ENCODE data around the gene MAP1LC3C.

Gene MAP1LC3C
- 0 to 0.21 (median 0) reads per million in 9 experiments for total RNA-seq

DNA sequence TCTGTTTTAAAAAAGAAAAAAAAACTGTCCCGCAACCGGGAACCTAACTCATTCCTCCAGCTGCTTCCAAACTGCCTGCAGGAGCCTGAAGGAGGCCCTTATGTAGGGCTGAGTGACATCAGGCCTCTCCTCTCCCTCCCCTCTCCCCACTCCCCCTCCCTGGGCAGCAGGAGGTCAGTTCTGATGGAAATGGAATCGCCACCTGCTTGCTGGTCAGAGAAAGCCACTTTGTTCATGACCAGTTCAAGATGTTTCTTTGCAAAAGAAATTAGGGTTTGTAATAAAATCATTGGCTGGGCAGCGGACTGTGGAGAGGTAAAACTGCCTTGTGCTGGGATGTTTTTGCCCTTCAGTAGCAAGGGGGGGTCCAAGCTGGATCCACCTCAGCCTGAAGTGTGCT lies at the start of gene MAP1LC3C:
MAP1LC3C (minus strand) TSS at position 73 of the 400 bp plus-strand sequence. CDS start 90 bp downstream, outside the sequence.
- no peak within 1 kb of the TSS for H3K27ac Mint-ChIP-seq
- ATAC-seq (replicated peaks) (no peak), DNase-seq (no peak)
- no peaks in the 10 kb centered on the region for H3K9me3 Mint-ChIP-seq
- H3K27me3 Mint-ChIP-seq = peaks cover 6 to 21% of the 10 kb centered on the region in 2 donors
- peaks cover 3 to 5% of the 10 kb centered on the region in 2 donors for H3K4me1 Mint-ChIP-seq (ENCODE audit: low read depth in 2 of 2)
- H3K4me3 Mint-ChIP-seq = peak within 1 kb of the TSS; percentile 5 to 48
- no peaks in the 10 kb centered on the region for H3K36me3 Mint-ChIP-seq (ENCODE audit: insufficient read depth)

DNA sequence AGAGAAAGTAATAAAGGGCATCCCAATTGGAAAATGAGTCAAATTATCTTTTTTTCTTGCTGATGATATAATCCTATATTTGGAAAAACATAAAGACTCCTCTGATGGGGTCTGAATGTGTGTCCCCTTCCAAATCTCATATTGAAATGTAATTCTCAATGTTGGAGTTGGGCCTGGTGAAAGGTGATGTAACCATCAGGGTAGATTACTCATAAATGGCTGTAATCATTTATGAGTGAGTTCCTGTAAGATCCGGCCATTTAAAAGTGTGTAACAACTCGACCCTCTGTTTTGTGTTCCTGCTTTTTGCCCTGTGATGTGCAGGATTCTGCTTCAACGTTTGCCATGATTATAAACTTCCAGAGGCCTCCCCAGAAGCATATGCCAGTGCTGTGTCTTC lies 44.3 kb upstream of the MAP1LC3C start:
- Mint-ChIP-seq H3K9me3 (no peaks in the 10 kb centered on the region), H3K36me3 (ENCODE audit: insufficient read depth) (no peaks in the 10 kb centered on the region), H3K4me1 (ENCODE audit: low read depth in 2 of 2) (no peaks in the 10 kb centered on the region), H3K27ac (no peak overlapping the region), H3K27me3 (peaks cover 0 to 9% of the 10 kb centered on the region in 2 donors), H3K4me3 (no peak overlapping the region)
- ATAC-seq (replicated peaks) (no peak), DNase-seq (no peak)

DNA sequence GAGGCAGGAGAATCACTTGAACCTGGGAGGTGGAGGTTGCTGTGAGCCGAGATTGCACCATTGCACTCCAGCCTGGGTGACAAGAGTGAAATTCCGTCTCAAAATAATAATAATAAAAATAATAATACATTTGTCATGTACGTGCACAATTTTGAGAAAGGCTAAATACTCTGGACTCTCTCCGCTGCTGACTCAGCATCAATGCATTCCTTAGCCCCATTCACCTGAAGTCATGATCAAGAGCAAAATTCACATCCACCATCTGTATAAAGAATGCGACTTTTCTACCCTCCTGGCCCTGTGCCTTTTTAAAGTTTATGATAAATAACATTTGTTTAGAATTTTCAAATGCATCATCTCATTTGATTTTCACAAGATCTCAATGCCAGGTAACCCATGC lies 35.5 kb upstream of the MAP1LC3C start:
- DNase-seq = no peak
- Mint-ChIP-seq H3K4me1 (ENCODE audit: low read depth in 2 of 2) (no peaks in the 10 kb centered on the region), H3K27ac (no peak overlapping the region), H3K4me3 (no peak overlapping the region), H3K36me3 (ENCODE audit: insufficient read depth) (no peaks in the 10 kb centered on the region), H3K27me3 (peaks cover 0 to 17% of the 10 kb centered on the region in 2 donors), H3K9me3 (no peaks in the 10 kb centered on the region)
- ATAC-seq (replicated peaks) = no peak

DNA sequence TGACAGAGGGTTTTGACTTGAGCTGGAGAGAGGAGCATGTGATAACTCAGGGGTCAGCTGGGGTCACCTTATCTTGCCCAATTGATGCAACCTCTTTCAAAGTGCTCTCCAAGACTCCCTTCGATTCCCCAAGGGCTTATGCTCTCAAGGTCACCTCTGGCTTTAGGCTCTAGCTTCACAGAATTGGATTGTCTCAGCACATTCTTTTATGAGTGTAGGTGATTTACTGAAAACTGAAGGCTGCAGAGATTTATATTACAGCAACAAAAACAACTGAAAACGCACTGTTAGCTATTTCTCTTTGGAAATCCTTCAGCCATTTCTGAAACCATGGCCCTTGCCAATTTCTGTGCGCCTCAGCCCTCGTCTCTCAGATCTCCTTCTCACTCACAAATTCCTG lies 34.5 kb upstream of the MAP1LC3C start:
- Mint-ChIP-seq H3K36me3 (ENCODE audit: insufficient read depth) (no peaks in the 10 kb centered on the region), H3K27ac (no peak overlapping the region), H3K4me1 (ENCODE audit: low read depth in 2 of 2) (no peaks in the 10 kb centered on the region), H3K4me3 (no peak overlapping the region), H3K9me3 (no peaks in the 10 kb centered on the region), H3K27me3 (peaks cover 0 to 10% of the 10 kb centered on the region in 2 donors)
- ATAC-seq (replicated peaks) (no peak), DNase-seq (no peak)

DNA sequence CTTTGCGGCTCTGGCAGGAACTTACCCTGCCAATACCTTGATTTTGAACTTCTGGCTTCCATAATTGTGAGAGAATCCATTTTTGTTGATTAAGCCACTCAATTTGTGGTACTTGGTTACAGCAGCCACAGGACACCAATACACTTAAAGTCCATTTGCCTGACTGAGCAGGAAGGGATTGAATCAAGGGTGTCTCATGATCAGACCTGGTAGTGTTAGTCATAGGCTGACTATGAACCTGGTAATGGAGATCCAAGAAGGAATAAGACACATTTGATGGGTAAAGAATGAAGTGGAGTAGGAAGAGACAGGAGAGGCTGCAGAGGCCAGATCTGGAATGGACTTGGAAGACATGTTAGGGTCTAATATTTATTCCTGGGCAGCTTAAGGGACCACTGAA lies 31.2 kb upstream of the MAP1LC3C start:
- no peak for ATAC-seq (replicated peaks)
- Mint-ChIP-seq H3K27me3 (peaks cover 0 to 8% of the 10 kb centered on the region in 2 donors), H3K4me1 (ENCODE audit: low read depth in 2 of 2) (no peaks in the 10 kb centered on the region), H3K4me3 (no peak overlapping the region), H3K9me3 (no peaks in the 10 kb centered on the region), H3K36me3 (ENCODE audit: insufficient read depth) (no peaks in the 10 kb centered on the region), H3K27ac (no peak overlapping the region)
- DNase-seq = no peak

DNA sequence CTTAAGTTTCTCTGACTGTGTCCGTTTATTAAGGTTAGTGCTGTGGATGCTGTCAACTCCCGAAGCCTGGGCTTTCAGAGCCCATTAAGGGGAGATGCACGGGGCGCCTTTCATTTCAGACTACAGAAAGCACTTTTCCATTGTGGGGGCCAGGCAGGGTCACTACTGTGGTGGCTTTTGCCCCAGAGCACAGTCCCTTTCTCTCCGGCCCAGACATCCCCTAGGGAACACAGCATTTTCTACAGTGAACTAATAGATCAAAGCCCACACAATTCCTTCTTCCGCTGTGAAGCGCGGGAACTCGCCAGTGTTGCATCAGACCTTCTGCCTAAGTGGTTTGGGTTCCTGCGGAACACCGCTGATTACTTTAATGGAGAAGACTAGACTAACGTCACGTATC lies 26.8 kb upstream of the MAP1LC3C start:
- no peak for ATAC-seq (replicated peaks)
- no peak overlapping the region for H3K27ac Mint-ChIP-seq
- H3K9me3 Mint-ChIP-seq = no peaks in the 10 kb centered on the region
- no peak for DNase-seq
- no peaks in the 10 kb centered on the region for H3K36me3 Mint-ChIP-seq (ENCODE audit: insufficient read depth)
- no peak overlapping the region for H3K4me3 Mint-ChIP-seq
- H3K4me1 Mint-ChIP-seq (ENCODE audit: low read depth in 2 of 2) = no peaks in the 10 kb centered on the region
- peaks cover 0 to 8% of the 10 kb centered on the region in 2 donors for H3K27me3 Mint-ChIP-seq

DNA sequence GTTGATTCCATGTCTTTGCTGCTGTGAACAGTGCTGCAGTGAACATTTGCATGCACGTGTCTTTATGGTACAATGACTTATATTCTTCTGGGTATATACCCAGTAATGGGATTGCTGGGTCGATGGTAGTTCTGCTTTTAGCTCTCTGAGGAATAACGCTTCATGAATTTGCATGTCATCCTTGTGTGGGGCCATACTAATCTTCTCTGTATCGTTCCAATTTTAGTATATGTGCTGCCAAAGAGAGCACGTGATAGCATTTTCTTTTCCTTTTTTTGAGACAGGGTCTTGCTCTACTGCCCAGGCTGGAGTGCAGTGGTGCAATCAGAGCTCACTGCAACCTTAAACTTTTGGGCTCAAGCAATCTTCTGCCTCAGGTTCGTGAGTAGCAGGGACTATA lies 24.9 kb upstream of the MAP1LC3C start:
- DNase-seq (no peak), ATAC-seq (replicated peaks) (no peak)
- H3K4me1 Mint-ChIP-seq (ENCODE audit: low read depth in 2 of 2) = no peaks in the 10 kb centered on the region
- no peak overlapping the region for H3K4me3 Mint-ChIP-seq
- no peak overlapping the region for H3K27ac Mint-ChIP-seq
- H3K36me3 Mint-ChIP-seq (ENCODE audit: insufficient read depth) = no peaks in the 10 kb centered on the region
- no peaks in the 10 kb centered on the region for H3K27me3 Mint-ChIP-seq
- H3K9me3 Mint-ChIP-seq = no peaks in the 10 kb centered on the region

DNA sequence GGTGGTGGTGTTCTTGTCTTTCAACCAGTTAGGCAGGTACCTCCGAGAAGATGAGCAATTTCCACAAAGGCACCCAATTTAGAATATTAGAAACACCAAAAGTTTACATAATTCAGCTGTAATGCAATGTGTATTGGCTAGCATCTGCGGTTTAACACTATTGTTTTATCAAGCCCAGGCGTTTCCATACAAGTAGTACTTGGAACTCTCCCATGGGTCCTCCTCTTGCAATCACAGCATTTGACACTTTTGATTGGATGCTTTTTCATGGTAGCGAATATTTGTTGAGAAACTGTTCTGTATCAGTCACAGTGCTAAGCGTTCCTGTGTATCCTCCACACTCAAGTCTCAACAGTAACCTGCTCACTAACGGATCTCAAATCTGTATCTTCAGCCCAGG lies 20.1 kb upstream of the MAP1LC3C start:
- Mint-ChIP-seq H3K27me3 (peaks cover 0 to 8% of the 10 kb centered on the region in 2 donors), H3K4me3 (no peak overlapping the region)

DNA sequence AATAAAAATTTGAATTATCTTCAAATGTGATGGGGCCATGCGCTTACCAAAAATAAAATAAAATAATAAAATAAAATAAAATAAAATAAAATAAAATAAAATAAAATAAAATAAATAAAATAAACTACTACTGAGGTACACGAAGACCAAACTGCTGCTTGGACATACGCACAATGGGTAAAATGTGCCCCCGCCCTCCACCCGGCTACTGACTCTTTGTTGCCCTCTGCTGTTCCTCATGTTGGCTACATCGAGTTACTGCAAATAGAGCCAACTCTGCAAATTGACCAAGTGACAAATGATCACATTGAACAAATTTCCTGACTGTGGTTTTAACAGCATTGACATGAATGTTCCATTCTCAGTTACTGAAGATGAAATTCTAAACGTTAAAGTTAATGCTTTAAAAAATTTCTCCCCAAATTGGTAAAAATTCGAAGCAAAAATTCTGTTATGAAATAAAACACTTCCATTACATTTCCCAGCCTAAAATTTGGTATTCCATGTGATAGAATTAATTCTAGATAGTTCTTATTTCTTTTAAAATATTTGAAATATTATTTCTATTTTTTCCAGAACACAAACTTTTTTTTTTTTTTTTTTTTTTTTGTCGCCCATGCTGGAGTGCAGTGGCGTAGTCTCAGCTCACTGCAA lies 18.8 kb upstream of the MAP1LC3C start:
- peak; percentile 33 for ATAC-seq (replicated peaks)
- no peak overlapping the region for H3K4me3 Mint-ChIP-seq
- no peaks in the 10 kb centered on the region for H3K4me1 Mint-ChIP-seq (ENCODE audit: low read depth in 2 of 2)
- peaks cover 0 to 8% of the 10 kb centered on the region in 2 donors for H3K27me3 Mint-ChIP-seq
- no peaks in the 10 kb centered on the region for H3K36me3 Mint-ChIP-seq (ENCODE audit: insufficient read depth)
- no peaks in the 10 kb centered on the region for H3K9me3 Mint-ChIP-seq
- H3K27ac Mint-ChIP-seq = no peak overlapping the region
- peak; percentile 4 to 10 (median 10) for DNase-seq

More for the DNA sequence above, 20.1 kb upstream of the MAP1LC3C start:
- H3K27ac Mint-ChIP-seq = no peak overlapping the region
- no peaks in the 10 kb centered on the region for H3K9me3 Mint-ChIP-seq
- H3K4me1 Mint-ChIP-seq (ENCODE audit: low read depth in 2 of 2) = no peaks in the 10 kb centered on the region
- ATAC-seq (replicated peaks) = no peak
- DNase-seq = no peak
- H3K36me3 Mint-ChIP-seq (ENCODE audit: insufficient read depth) = no peaks in the 10 kb centered on the region

DNA sequence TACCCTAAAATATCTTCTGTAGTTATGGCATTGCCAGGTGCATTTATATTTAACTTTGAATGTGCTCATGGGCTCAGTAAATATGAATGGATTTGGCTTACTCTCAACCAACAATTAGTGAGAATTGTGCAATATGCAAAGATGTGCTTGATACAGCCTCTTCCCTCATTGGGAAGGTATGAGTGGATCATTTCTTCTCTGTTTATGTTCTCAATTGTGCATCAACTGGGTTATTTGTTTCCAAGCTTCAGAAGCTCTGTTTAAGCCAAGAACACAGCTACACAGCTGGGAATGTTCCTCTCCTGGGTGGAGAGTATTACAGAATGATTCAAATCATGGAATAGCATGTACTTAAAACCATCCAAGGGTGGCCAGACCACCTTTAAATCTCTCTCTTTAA lies 17.6 kb upstream of the MAP1LC3C start:
- H3K36me3 Mint-ChIP-seq (ENCODE audit: insufficient read depth) = no peaks in the 10 kb centered on the region
- peaks cover 0 to 16% of the 10 kb centered on the region in 2 donors for H3K27me3 Mint-ChIP-seq
- no peaks in the 10 kb centered on the region for H3K4me1 Mint-ChIP-seq (ENCODE audit: low read depth in 2 of 2)
- H3K9me3 Mint-ChIP-seq = no peaks in the 10 kb centered on the region
- DNase-seq (no peak), ATAC-seq (replicated peaks) (no peak)
- H3K4me3 Mint-ChIP-seq = no peak overlapping the region
- H3K27ac Mint-ChIP-seq = no peak overlapping the region

DNA sequence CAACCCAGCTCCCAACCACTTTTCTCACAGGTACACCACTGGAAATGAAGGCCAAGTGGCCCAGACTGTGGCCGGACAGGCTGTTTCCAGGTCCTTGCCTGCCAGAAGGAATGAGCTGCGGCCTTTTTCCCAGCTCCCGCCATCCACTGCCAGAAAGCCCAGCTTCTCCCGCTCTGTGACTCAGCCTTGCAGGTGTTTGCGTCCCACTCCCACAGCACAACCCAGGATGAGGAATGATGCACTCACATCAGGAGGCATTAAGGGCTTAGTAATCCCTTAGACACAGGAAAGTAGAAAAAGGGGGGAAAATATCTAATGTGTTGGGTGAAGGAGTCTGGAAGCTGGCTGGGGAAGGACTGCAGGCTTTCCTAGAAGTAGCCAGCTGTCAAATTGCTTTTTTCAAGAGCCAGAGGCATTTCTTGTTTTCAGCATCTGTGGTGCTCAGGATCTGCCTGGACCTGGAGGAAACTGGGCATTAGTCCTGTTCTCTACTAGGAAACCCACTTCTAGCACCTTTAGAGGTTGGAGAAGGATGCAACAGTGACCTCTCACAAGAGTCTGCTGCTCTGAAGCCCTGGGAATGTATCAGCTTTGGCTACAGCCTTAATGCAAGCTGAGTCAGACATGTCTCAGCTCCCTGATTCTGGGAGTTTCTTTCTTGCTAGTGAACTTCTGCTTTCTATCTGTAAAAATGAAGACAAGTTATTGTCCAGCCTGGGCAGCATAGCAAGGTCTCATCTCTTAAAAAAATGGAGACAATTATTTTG lies 13.2 kb upstream of the MAP1LC3C start:
- peaks cover 9 to 38% of the 10 kb centered on the region in 2 donors for H3K27me3 Mint-ChIP-seq
- H3K4me3 Mint-ChIP-seq = no peak overlapping the region
- H3K9me3 Mint-ChIP-seq = no peaks in the 10 kb centered on the region
- peaks cover 3% of the 10 kb centered on the region for H3K36me3 Mint-ChIP-seq (ENCODE audit: insufficient read depth)
- DNase-seq = no peak
- H3K27ac Mint-ChIP-seq = no peak overlapping the region
- H3K4me1 Mint-ChIP-seq (ENCODE audit: low read depth in 2 of 2) = no peaks in the 10 kb centered on the region
- no peak for ATAC-seq (replicated peaks)

DNA sequence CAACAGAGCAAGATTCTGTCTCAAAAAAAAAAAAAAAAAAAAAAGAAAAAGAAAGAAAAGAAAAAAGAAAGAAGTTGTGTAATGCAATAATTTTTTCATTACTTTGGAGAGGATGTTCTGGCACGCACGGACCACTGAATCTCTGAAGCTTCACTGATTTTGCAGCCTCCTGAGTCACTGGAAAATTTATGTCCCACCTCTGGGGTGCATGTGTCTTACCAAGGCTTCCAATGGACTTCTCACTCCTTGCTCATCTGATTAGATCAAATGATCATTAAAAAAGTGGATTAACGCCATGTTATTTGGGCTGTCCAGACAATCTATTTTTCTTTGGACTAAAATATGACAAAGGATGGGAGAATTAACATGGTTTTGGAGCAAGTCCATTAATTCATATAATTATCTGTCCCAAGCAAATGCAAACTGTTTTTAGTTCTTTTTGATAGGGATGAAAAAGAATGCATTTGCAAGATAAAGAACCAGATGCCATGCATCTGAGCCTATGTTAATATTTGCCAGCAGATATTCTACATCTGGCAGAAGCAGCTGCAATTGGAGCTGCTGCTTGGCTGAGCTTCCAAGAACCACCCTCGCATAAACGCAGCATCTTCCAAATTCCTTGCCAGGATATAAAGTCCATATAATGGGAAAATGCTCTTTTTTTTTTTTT lies 10.1 kb upstream of the MAP1LC3C start:
- H3K36me3 Mint-ChIP-seq (ENCODE audit: insufficient read depth) = peaks cover 6% of the 10 kb centered on the region
- no peaks in the 10 kb centered on the region for H3K4me1 Mint-ChIP-seq (ENCODE audit: low read depth in 2 of 2)
- H3K27ac Mint-ChIP-seq = no peak overlapping the region
- no peaks in the 10 kb centered on the region for H3K9me3 Mint-ChIP-seq
- no peak for DNase-seq
- H3K27me3 Mint-ChIP-seq = peaks cover 9 to 29% of the 10 kb centered on the region in 2 donors
- H3K4me3 Mint-ChIP-seq = no peak overlapping the region
- ATAC-seq (replicated peaks) = no peak

DNA sequence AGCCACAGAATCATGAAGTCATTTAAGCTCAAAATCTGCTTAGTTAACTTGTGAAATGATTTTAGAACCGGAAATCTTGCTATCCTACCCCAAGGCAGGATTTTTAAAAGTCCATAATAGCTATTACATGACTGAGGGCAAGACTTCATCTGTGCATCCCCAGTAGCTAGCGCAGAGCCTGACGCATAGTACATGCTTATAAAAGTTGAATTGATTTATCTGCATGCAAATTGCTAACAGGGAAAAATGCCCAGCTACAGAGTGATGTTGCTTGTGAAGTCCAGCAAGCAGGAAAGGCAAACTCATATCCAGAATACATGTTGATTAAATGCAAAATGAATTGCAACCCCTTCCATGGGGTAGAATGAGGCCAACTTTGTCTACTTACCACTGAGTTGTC lies 8.1 kb upstream of the MAP1LC3C start:
- Mint-ChIP-seq H3K9me3 (no peaks in the 10 kb centered on the region), H3K4me3 (no peak overlapping the region), H3K27me3 (peaks cover 9 to 28% of the 10 kb centered on the region in 2 donors), H3K36me3 (ENCODE audit: insufficient read depth) (peaks cover 6% of the 10 kb centered on the region), H3K4me1 (ENCODE audit: low read depth in 2 of 2) (no peaks in the 10 kb centered on the region), H3K27ac (no peak overlapping the region)
- no peak for ATAC-seq (replicated peaks)
- DNase-seq = no peak
